Chondrocyte (in vitro differentiated cells): ENCODE results near the gene PARM1. TPM values are rescaled to one million over a fixed set of nuclear protein-coding genes. Genes with fewer than 3 reads are reported as not detected.

Experiments
- DNase-seq: peaks from one replicate; pipeline ENCODE4 v3.0.0; 2021; ENCODE audit warnings: mixed read lengths, low spot score
- H3K27ac Mint-ChIP-seq: one replicate; pipeline ENCODE4 v1.8.0; 2021; ENCODE audit warnings: mild to moderate bottlenecking, moderate library complexity, mixed read lengths; ENCODE audit not compliant: unreplicated experiment
- H3K27me3 Mint-ChIP-seq: 2 replicates; pipeline ENCODE4 v1.8.0; 2021; ENCODE audit warnings: low read depth, mixed read lengths
- H3K36me3 Mint-ChIP-seq: 2 replicates; pipeline ENCODE4 v1.8.0; 2021; ENCODE audit warnings: low read depth, mixed read lengths
- H3K4me1 Mint-ChIP-seq: 2 replicates; pipeline ENCODE4 v1.8.0; 2021; ENCODE audit warnings: low read depth, mild to moderate bottlenecking, mixed read lengths
- H3K4me3 Mint-ChIP-seq: one replicate; pipeline ENCODE4 v1.8.0; 2021; ENCODE audit warnings: mild to moderate bottlenecking, moderate library complexity, mixed read lengths; ENCODE audit not compliant: unreplicated experiment
- H3K9me3 Mint-ChIP-seq: 2 replicates; pipeline ENCODE4 v1.8.0; 2021; ENCODE audit warnings: low read depth, mixed read lengths
- CTCF ChIP-seq: fragments of 200-600 bp; sonication (generic); IDR thresholded peaks from 2 replicates; pipeline ENCODE4 v1.5.0; 2021; ENCODE audit warnings: antibody characterized with exemption, mild to moderate bottlenecking, moderate library complexity
- total RNA-seq: library from RNA; stranded (reverse); gene quantifications from 3 replicates; pipeline ENCODE4 v1.2.1, GENCODE V29; 2021

The PARM1 gene
- total RNA-seq, 1 donor from 2014 or later = 0.90 TPM

GRCh38 chr4:74996996-74997395 is 64.1 kb downstream of the PARM1 start:
- H3K36me3 Mint-ChIP-seq = no peaks in the 10 kb centered on the region
- peaks cover 11% of the 10 kb centered on the region for H3K9me3 Mint-ChIP-seq
- DNase-seq = no peak
- no peak for TF ChIP-seq CTCF
- H3K4me1 Mint-ChIP-seq = no peaks in the 10 kb centered on the region
- H3K4me3 Mint-ChIP-seq = no peak overlapping the region
- no peak overlapping the region for H3K27ac Mint-ChIP-seq
- H3K27me3 Mint-ChIP-seq = no peaks in the 10 kb centered on the region

GRCh38 chr4:74997948-74998729 is 65.2 kb downstream of the PARM1 start:
- H3K4me3 Mint-ChIP-seq = no peak overlapping the region

GRCh38 chr4:74999714-75000309 is 66.9 kb downstream of the PARM1 start:
- Mint-ChIP-seq H3K4me3 (no peak overlapping the region), H3K36me3 (no peaks in the 10 kb centered on the region), H3K27me3 (no peaks in the 10 kb centered on the region), H3K9me3 (no peaks in the 10 kb centered on the region), H3K27ac (no peak overlapping the region), H3K4me1 (peaks cover 15% of the 10 kb centered on the region)
- DNase-seq = no peak
- no peak for TF ChIP-seq CTCF

More at GRCh38 chr4:74997948-74998729, 65.2 kb downstream of the PARM1 start:
- Mint-ChIP-seq H3K9me3 (peaks cover 6% of the 10 kb centered on the region), H3K27me3 (no peaks in the 10 kb centered on the region), H3K27ac (no peak overlapping the region), H3K4me1 (peaks cover 4% of the 10 kb centered on the region), H3K36me3 (no peaks in the 10 kb centered on the region)
- TF ChIP-seq CTCF = no peak
- no peak for DNase-seq

GRCh38 chr4:75001871-75002270 is 69.0 kb downstream of the PARM1 start:
- Mint-ChIP-seq H3K27ac (no peak overlapping the region), H3K27me3 (no peaks in the 10 kb centered on the region), H3K4me1 (peaks cover 15% of the 10 kb centered on the region), H3K4me3 (no peak overlapping the region), H3K36me3 (no peaks in the 10 kb centered on the region), H3K9me3 (no peaks in the 10 kb centered on the region)
- DNase-seq = no peak
- no peak for TF ChIP-seq CTCF

- Mint-ChIP-seq H3K36me3 (no peaks in the 10 kb centered on the region), H3K9me3 (peaks cover 3% of the 10 kb centered on the region), H3K27ac (no peak overlapping the region), H3K4me3 (no peak overlapping the region), H3K27me3 (no peaks in the 10 kb centered on the region), H3K4me1 (peaks cover 15% of the 10 kb centered on the region)
- no peak for TF ChIP-seq CTCF
- no peak for DNase-seq
These were observed 69.5 kb downstream of the PARM1 start for GRCh38 chr4:75002381-75002780.
